GM12878 (cell line): ENCODE results near the gene ELF2. TPM values are rescaled to one million over a fixed set of nuclear protein-coding genes. Genes with fewer than 3 reads are reported as not detected.

ENCODE experiments used
- ATAC-seq: fragments of 200-7000 bp; cut with Tn5 transposase; 3 replicates; pipeline ENCODE4 v1.9.1; 2020; ENCODE audit warnings: mild to moderate bottlenecking, moderate library complexity
- BruUV-seq: library from RNA; stranded (reverse); fragments of 400-500 nt; replicated peaks from 2 replicates; lab custom pipeline; 2021; lab: Mats Ljungman, UMichigan
- CTCF ChIA-PET: fragments of 300-600 bp; sonication (Branson Sonifier 250); formaldehyde crosslinking; extraction: SDS; loops from one replicate; lab custom pipeline; 2021; ENCODE audit warnings: inconsistent platforms; lab: Yijun Ruan, JAX
- POLR2A ChIA-PET: fragments of 350-600 bp; formaldehyde crosslinking; extraction: SDS; loops from one replicate; lab custom pipeline; 2021; ENCODE audit warnings: inconsistent platforms; lab: Charles Lee
- RAD21 ChIA-PET: fragments of 300-600 bp; sonication (Branson Sonifier 250); formaldehyde crosslinking; loops from one replicate; lab custom pipeline; 2023; ENCODE audit warnings: antibody characterized with exemption; ENCODE audit not compliant: unreplicated experiment; lab: Charles Lee
- SMC1A ChIA-PET: fragments of 300-600 bp; sonication (Branson Sonifier 250); formaldehyde crosslinking; loops from one replicate; lab custom pipeline; 2023; ENCODE audit not compliant: unreplicated experiment, uncharacterized antibody; lab: Charles Lee
- DNase-seq: peaks from one replicate; pipeline ENCODE4 v3.0.0-alpha.2; 2011; ENCODE audit warnings: low read depth, low spot score
- FAIRE-seq: peaks from 3 replicates; lab custom pipeline; 2011; peaks lifted over from hg19 to GRCh38; lab: Jason Lieb, UNC
- H2AFZ ChIP-seq: 2 replicates; pipeline ENCODE4 v1.6.0; 2011; ENCODE audit warnings: low read depth, low read length, control low read depth; ENCODE audit not compliant: control insufficient read depth
- H3K27ac ChIP-seq: 2 replicates; pipeline ENCODE4 v1.5.1; 2011; ENCODE audit warnings: control low read depth; ENCODE audit not compliant: control insufficient read depth, insufficient read depth
- H3K27me3 ChIP-seq, 2 experiments: replicated peaks in 1 of 2; 2 replicates each; pipeline versions ENCODE4 v1.6.0 to v1.6.1; 2011; ENCODE audit warnings: low read length in 1 of 2; ENCODE audit not compliant: control insufficient read depth in 2 of 2, insufficient read depth in 2 of 2
- H3K36me3 ChIP-seq, 2 experiments: 2 replicates each; pipeline ENCODE4 v1.5.1; 2011; ENCODE audit warnings: low read length in 1 of 2; ENCODE audit not compliant: control insufficient read depth in 2 of 2, insufficient read depth in 2 of 2
- H3K4me1 ChIP-seq: 2 replicates; pipeline ENCODE4 v1.6.1; 2011; ENCODE audit warnings: mild to moderate bottlenecking, low read length, moderate library complexity, mixed read lengths; ENCODE audit not compliant: control insufficient read depth, insufficient read depth
- H3K4me2 ChIP-seq: 2 replicates; pipeline ENCODE4 v1.6.0; 2011; ENCODE audit warnings: control low read depth; ENCODE audit not compliant: control insufficient read depth, insufficient read depth
- H3K4me3 ChIP-seq: fragments of 200-600 bp; sonication (generic); 2 replicates; pipeline ENCODE4 v1.5.1; 2016
- H3K79me2 ChIP-seq: 2 replicates; pipeline ENCODE4 v1.6.0; 2011; ENCODE audit warnings: low read length; ENCODE audit not compliant: control insufficient read depth, insufficient read depth
- H3K9ac ChIP-seq: 2 replicates; pipeline ENCODE4 v1.8.0; 2011; ENCODE audit warnings: low read length, control low read depth, mixed read lengths; ENCODE audit not compliant: control insufficient read depth, insufficient read depth
- H3K9me3 ChIP-seq: replicated peaks from 3 replicates; pipeline ENCODE4 v1.5.1; 2011; ENCODE audit warnings: mild to moderate bottlenecking, low read length; ENCODE audit not compliant: control insufficient read depth, insufficient read depth
- H4K20me1 ChIP-seq: 2 replicates; pipeline ENCODE4 v1.6.0; 2011; ENCODE audit not compliant: control insufficient read depth, insufficient read depth
- ATF7 ChIP-seq: fragments of 450-650 bp; IDR thresholded peaks from 2 replicates; pipeline ENCODE4 v1.6.1; 2016; ENCODE audit warnings: low read depth, mild to moderate bottlenecking
- BMI1 ChIP-seq: fragments of 450-650 bp; IDR thresholded peaks from 2 replicates; pipeline ENCODE4 v1.6.1; 2016; ENCODE audit warnings: mild to moderate bottlenecking, moderate library complexity, borderline replicate concordance
- CTCF ChIP-seq, 3 experiments: IDR thresholded peaks in 2 of 3; conservative IDR thresholded peaks in 1 of 3; 2 replicates each; pipeline ENCODE4 v1.5.1; 2011; ENCODE audit warnings: low read depth in 3 of 3, low read length in 3 of 3, mild to moderate bottlenecking in 3 of 3, control low read depth in 2 of 3, moderate library complexity in 2 of 3, inconsistent platforms in 1 of 3, mixed read lengths in 1 of 3; ENCODE audit not compliant: control insufficient read depth in 2 of 3, insufficient read depth in 1 of 3; ENCODE audit errors: extremely low read depth in 1 of 3
- EGR1 ChIP-seq, 2 experiments: IDR thresholded peaks; 1 replicate in 1 of 2; 2 replicates in 1 of 2; pipeline ENCODE4 v1.6.1; 2011 to 2012; ENCODE audit warnings: low read depth in 2 of 2, low read length in 2 of 2, borderline replicate concordance in 1 of 2, mild to moderate bottlenecking in 1 of 2, moderate library complexity in 1 of 2
- GABPA ChIP-seq: IDR thresholded peaks from 2 replicates; pipeline ENCODE4 v1.6.1; 2014; ENCODE audit warnings: antibody characterized with exemption, low read depth, mild to moderate bottlenecking, inconsistent platforms
- GATAD2B ChIP-seq: fragments of 450-650 bp; conservative IDR thresholded peaks from 2 replicates; pipeline ENCODE4 v1.6.1; 2017; ENCODE audit warnings: low read depth, mild to moderate bottlenecking, moderate library complexity
- HDGF ChIP-seq: fragments of 450-650 bp; IDR thresholded peaks from 2 replicates; pipeline ENCODE4 v1.6.1; 2016; ENCODE audit warnings: antibody characterized with exemption
- IKZF2 ChIP-seq, 2 experiments: fragments of 450-650 bp; IDR thresholded peaks; 2 replicates each; pipeline ENCODE4 v1.6.1; 2017; ENCODE audit warnings: mild to moderate bottlenecking in 2 of 2, moderate library complexity in 2 of 2
- NR2C2 ChIP-seq: IDR thresholded peaks from 2 replicates; pipeline ENCODE4 v1.6.1; 2011; ENCODE audit warnings: borderline replicate concordance, low read depth; ENCODE audit not compliant: control insufficient read depth, insufficient read length
- RAD21 ChIP-seq: IDR thresholded peaks from 2 replicates; pipeline ENCODE4 v1.6.1; 2011; ENCODE audit warnings: mild to moderate bottlenecking, low read depth, low read length, moderate library complexity; ENCODE audit not compliant: insufficient read depth
- REST ChIP-seq: IDR thresholded peaks from 2 replicates; pipeline ENCODE4 v1.6.1; 2012; ENCODE audit warnings: mild to moderate bottlenecking, low read depth, low read length
- SMC3 ChIP-seq: IDR thresholded peaks from 2 replicates; pipeline ENCODE4 v1.6.1; 2011; ENCODE audit warnings: low read length, improper control_type of control experiment, borderline replicate concordance
- WRNIP1 ChIP-seq: IDR thresholded peaks from 2 replicates; pipeline ENCODE4 v1.6.1; 2011; ENCODE audit warnings: low read depth, low read length, improper control_type of control experiment, borderline replicate concordance
- WGBS: methylation state at CpG from one replicate; pipeline ENCODE4 v1.1.6; 2016; ENCODE audit warnings: low lambda C conversion rate; ENCODE audit not compliant: insufficient replicate concordance, insufficient coverage; ENCODE audit errors: missing lambda C conversion rate; 5-methylcytosine and 5-hydroxymethylcytosine counted together
- in situ Hi-C: fragments of 300-500 bp; cut with MboI; formaldehyde crosslinking; loops from 9 replicates; pipeline ENCODE4 v1.14.3; 2018; ENCODE audit warnings: mixed read lengths
- intact Hi-C: fragments of 100-400 bp; cut with micrococcal nuclease; formaldehyde crosslinking; loops from one replicate; pipeline ENCODE4 v1.14.2; 2022; ENCODE audit not compliant: unreplicated experiment
- polyA plus RNA-seq, 11 experiments: library from polyadenylated mRNA; depleted of rRNA in 4 of 11; unstranded in 6 of 11; stranded (reverse) in 5 of 11; fragments of >200 nt; fragmentation: Nextera tagmentation in 4 of 11; fragmentation: Illumina TruSeq in 1 of 11; extraction: Ambion mirVana in 4 of 11; extraction: Trizol in 1 of 11; gene quantifications; 1 replicate in 1 of 11; 2 replicates in 10 of 11; pipeline versions ENCODE4 v1.2.1 to v1.2.3, GENCODE V29; 2011 to 2016; ENCODE audit warnings: inconsistent platforms in 2 of 11, missing spikeins in 2 of 11, low read depth in 1 of 11
- total RNA-seq, 4 experiments: library from RNA; depleted of rRNA in 3 of 4; stranded (reverse); fragments of >200 nt in 3 of 4; fragmentation: Illumina TruSeq in 1 of 4; extraction: Trizol in 1 of 4; gene quantifications; 2 replicates each; pipeline versions ENCODE4 v1.2.1 to v1.2.3, GENCODE V29; 2013 to 2021

The ELF2 gene
- total and polyA plus RNA-seq, 10 of the 15 experiments (the other 5 are each of a cell fraction or from before 2014, with no cell fraction given): 10.5 to 30.1 (median 20.5) TPM

GRCh38 chr4:139030614-139031235 is 146.3 kb downstream of the ELF2 start:
- CTCF ChIA-PET: interaction anchor here (0.6 to 7.7 kb wide), 71 partner anchors 8 to 976 kb away, joined by 3 to 147 read pairs (median 4); partner anchors contain the start of genes ELF2, NAA15 and NOCT
- TF ChIP-seq REST (no peak), NR2C2 (no peak), RAD21 (peak; percentile 85), BMI1 (no peak), HDGF (0 out of 2 replicates have a peak, but pooled peaks have one; percentile 27), GABPA (no peak), IKZF2 (IDR thresholded peaks at IDR 0.05) (no peak), ATF7 (no peak), GATAD2B (no peak), WRNIP1 (0 out of 2 replicates have a peak, but pooled peaks have one; percentile 43), CTCF (IDR thresholded peaks at IDR 0.05 in 2 of 3, conservative IDR thresholded peaks at IDR 0.05 in 1 of 3; ENCODE audit: control insufficient read depth in 2 of 3, extremely low read depth in 1 of 3, insufficient read depth in 1 of 3, low read depth in 3 of 3, low read length in 3 of 3) (peak; percentile 81 to 94 (median 84); a peak in 5 of 6 replicates), SMC3 (peak; percentile 60), EGR1 (IDR thresholded peaks at IDR 0.05; ENCODE audit: borderline replicate concordance in 1 of 2, low read depth in 2 of 2, low read length in 2 of 2) (no peak)
- in situ Hi-C loops: loop anchor here (5.0 kb wide), 1 partner anchor 267 kb away; no protein-coding TSS in a partner anchor
- POLR2A ChIA-PET: interaction anchor here (0.5 to 1.2 kb wide), 7 partner anchors 10 to 383 kb away, joined by 3 to 5 read pairs (median 3); no protein-coding TSS in a partner anchor
- no peak overlapping the region for H3K9ac ChIP-seq
- SMC1A ChIA-PET: interaction anchor here (0.7 to 6.3 kb wide), 42 partner anchors 8 to 499 kb away, joined by 3 to 92 read pairs (median 5); partner anchors contain the start of gene NOCT
- RAD21 ChIA-PET: interaction anchor here (0.6 to 3.5 kb wide), 37 partner anchors 8 to 501 kb away, joined by 3 to 54 read pairs (median 5); partner anchors contain the start of genes ELF2, NAA15 and NOCT
- no peaks in the 10 kb centered on the region for H3K9me3 ChIP-seq
- H3K27ac ChIP-seq: no peak overlapping the region
- peaks cover 0 to 1% of the 10 kb centered on the region in 2 experiments; a peak in 1 of 4 replicates for H3K36me3 ChIP-seq
- H3K4me3 ChIP-seq: no peak overlapping the region
- WGBS: 50% methylated on average over 13 of the region's 14 CpGs
- H4K20me1 ChIP-seq: no peaks in the 10 kb centered on the region; the same call in 1 of the 2 replicates
- no peaks in the 10 kb centered on the region for H3K27me3 ChIP-seq
- peak; percentile 61 for DNase-seq
- H2AFZ ChIP-seq: no peak overlapping the region
- H3K4me1 ChIP-seq: peaks cover 3% of the 10 kb centered on the region; the same call in 1 of the 2 replicates
- peak; percentile 93 for FAIRE-seq
- BruUV-seq: TSS peak; percentile 16
- H3K79me2 ChIP-seq: peaks cover 53% of the 10 kb centered on the region
- H3K4me2 ChIP-seq: no peak overlapping the region
- ATAC-seq: peak; percentile 85
- intact Hi-C loops: loop anchor here (2.0 to 10.0 kb wide), 5 partner anchors 68 to 504 kb away; partner anchors contain the start of gene ELF2
